ENCODE data around the gene USP47. TPM values are rescaled to one million over a fixed set of nuclear protein-coding genes. Genes with fewer than 3 reads are reported as not detected.
A peak's percentile ranks its signal among the peaks of the same experiment; 100 is the strongest.

The USP47 gene
- total and polyA plus RNA-seq, 9 of the 15 experiments (the other 6 are each of a cell fraction or from before 2014, with no cell fraction given): 13.1 to 63.6 (median 34.7) TPM

DNA sequence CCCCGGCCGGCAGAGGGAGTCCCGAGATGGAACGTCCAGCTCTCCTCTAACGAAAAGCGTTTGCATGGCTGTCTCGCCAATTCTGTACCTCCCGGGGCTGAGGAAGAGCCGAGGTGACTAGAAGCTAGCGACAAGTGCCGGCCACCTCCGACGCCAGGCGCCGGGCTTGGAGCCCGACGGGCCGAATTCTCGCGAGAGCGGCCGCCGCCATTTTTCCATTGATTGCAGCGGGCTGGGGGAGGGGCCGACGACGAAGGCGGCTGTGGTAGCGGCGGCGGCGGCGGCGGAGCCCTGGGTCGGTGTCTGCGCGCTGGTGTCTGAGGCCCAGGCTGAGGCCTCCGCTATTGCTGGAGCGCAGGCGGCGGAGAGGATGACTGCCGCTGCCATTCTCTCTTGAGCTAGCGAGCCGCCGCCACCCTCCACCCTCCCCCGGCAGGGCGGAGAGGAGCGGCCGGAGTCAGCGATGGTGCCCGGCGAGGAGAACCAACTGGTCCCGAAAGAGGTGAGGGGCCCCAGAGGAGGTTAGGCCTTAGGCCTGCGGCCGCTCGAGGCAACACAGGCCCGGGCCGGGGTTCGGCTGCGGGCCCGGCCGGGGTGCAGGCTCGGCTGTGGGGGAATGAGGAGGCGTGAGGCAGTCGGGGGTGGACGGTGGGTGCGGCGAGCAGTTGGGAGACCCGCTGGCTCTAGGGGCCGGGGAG, at the start of gene USP47 (continued):
- no peak for TF ChIP-seq ZNF77 (CRISPR knock-in tag; IDR thresholded peaks at IDR 0.05)
- peak; percentile 23; the same call in 1 of the 2 replicates for TF ChIP-seq ZNF282 (CRISPR knock-in tag; IDR thresholded peaks at IDR 0.05)
- no peak for TF ChIP-seq MYC (IDR thresholded peaks at IDR 0.05; ENCODE audit: low read depth, low read length)
- no peak for TF ChIP-seq MYC (CRISPR knock-in tag; IDR thresholded peaks at IDR 0.05; ENCODE audit: borderline replicate concordance, low read depth)
- TF ChIP-seq PRPF4 (IDR thresholded peaks at IDR 0.05; ENCODE audit: insufficient read depth, low read depth, low read length, poor library complexity, severe bottlenecking): peak; percentile 69
- no peak for TF ChIP-seq ETV1 (tag; conservative IDR thresholded peaks at IDR 0.05; ENCODE audit: low read depth)
- no peak for TF ChIP-seq ZC3H4 (CRISPR knock-in tag; IDR thresholded peaks at IDR 0.05; ENCODE audit: borderline replicate concordance)
- peak; percentile 53; the same call in 1 of the 2 replicates for TF ChIP-seq PML (IDR thresholded peaks at IDR 0.05; ENCODE audit: low read length)
- TF ChIP-seq SETDB1 (IDR thresholded peaks at IDR 0.05; ENCODE audit: low read length): no peak
- TF ChIP-seq, protein P1, sequence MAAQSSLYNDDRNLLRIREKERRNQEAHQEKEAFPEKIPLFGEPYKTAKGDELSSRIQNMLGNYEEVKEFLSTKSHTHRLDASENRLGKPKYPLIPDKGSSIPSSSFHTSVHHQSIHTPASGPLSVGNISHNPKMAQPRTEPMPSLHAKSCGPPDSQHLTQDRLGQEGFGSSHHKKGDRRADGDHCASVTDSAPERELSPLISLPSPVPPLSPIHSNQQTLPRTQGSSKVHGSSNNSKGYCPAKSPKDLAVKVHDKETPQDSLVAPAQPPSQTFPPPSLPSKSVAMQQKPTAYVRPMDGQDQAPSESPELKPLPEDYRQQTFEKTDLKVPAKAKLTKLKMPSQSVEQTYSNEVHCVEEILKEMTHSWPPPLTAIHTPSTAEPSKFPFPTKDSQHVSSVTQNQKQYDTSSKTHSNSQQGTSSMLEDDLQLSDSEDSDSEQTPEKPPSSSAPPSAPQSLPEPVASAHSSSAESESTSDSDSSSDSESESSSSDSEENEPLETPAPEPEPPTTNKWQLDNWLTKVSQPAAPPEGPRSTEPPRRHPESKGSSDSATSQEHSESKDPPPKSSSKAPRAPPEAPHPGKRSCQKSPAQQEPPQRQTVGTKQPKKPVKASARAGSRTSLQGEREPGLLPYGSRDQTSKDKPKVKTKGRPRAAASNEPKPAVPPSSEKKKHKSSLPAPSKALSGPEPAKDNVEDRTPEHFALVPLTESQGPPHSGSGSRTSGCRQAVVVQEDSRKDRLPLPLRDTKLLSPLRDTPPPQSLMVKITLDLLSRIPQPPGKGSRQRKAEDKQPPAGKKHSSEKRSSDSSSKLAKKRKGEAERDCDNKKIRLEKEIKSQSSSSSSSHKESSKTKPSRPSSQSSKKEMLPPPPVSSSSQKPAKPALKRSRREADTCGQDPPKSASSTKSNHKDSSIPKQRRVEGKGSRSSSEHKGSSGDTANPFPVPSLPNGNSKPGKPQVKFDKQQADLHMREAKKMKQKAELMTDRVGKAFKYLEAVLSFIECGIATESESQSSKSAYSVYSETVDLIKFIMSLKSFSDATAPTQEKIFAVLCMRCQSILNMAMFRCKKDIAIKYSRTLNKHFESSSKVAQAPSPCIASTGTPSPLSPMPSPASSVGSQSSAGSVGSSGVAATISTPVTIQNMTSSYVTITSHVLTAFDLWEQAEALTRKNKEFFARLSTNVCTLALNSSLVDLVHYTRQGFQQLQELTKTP (IDR thresholded peaks at IDR 0.05; ENCODE audit: low read depth in 1 of 2, partially characterized antibody in 2 of 2): no peak
- TF ChIP-seq, protein P2, sequence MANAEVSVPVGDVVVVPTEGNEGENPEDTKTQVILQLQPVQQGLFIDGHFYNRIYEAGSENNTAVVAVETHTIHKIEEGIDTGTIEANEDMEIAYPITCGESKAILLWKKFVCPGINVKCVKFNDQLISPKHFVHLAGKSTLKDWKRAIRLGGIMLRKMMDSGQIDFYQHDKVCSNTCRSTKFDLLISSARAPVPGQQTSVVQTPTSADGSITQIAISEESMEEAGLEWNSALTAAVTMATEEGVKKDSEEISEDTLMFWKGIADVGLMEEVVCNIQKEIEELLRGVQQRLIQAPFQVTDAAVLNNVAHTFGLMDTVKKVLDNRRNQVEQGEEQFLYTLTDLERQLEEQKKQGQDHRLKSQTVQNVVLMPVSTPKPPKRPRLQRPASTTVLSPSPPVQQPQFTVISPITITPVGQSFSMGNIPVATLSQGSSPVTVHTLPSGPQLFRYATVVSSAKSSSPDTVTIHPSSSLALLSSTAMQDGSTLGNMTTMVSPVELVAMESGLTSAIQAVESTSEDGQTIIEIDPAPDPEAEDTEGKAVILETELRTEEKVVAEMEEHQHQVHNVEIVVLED (CRISPR knock-in tag; IDR thresholded peaks at IDR 0.05): no peak
- TF ChIP-seq KLF16 (IDR thresholded peaks at IDR 0.05): no peak
- no peak for TF ChIP-seq HEY1 (CRISPR knock-in tag; IDR thresholded peaks at IDR 0.05; ENCODE audit: borderline replicate concordance)
- TF ChIP-seq, protein P3, sequence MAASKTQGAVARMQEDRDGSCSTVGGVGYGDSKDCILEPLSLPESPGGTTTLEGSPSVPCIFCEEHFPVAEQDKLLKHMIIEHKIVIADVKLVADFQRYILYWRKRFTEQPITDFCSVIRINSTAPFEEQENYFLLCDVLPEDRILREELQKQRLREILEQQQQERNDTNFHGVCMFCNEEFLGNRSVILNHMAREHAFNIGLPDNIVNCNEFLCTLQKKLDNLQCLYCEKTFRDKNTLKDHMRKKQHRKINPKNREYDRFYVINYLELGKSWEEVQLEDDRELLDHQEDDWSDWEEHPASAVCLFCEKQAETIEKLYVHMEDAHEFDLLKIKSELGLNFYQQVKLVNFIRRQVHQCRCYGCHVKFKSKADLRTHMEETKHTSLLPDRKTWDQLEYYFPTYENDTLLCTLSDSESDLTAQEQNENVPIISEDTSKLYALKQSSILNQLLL (CRISPR knock-in tag; IDR thresholded peaks at IDR 0.05; ENCODE audit: borderline replicate concordance): no peak
- TF ChIP-seq, protein P4, sequence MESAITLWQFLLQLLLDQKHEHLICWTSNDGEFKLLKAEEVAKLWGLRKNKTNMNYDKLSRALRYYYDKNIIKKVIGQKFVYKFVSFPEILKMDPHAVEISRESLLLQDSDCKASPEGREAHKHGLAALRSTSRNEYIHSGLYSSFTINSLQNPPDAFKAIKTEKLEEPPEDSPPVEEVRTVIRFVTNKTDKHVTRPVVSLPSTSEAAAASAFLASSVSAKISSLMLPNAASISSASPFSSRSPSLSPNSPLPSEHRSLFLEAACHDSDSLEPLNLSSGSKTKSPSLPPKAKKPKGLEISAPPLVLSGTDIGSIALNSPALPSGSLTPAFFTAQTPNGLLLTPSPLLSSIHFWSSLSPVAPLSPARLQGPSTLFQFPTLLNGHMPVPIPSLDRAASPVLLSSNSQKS (CRISPR knock-in tag; IDR thresholded peaks at IDR 0.05): no peak
- TF ChIP-seq, protein P5, sequence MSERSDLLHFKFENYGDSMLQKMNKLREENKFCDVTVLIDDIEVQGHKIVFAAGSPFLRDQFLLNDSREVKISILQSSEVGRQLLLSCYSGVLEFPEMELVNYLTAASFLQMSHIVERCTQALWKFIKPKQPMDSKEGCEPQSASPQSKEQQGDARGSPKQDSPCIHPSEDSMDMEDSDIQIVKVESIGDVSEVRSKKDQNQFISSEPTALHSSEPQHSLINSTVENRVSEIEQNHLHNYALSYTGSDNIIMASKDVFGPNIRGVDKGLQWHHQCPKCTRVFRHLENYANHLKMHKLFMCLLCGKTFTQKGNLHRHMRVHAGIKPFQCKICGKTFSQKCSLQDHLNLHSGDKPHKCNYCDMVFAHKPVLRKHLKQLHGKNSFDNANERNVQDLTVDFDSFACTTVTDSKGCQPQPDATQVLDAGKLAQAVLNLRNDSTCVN (CRISPR knock-in tag; IDR thresholded peaks at IDR 0.05): no peak
- TF ChIP-seq MTA3 (IDR thresholded peaks at IDR 0.05; ENCODE audit: borderline replicate concordance): peak; percentile 49
- no peak for TF ChIP-seq KAT2B (IDR thresholded peaks at IDR 0.05; ENCODE audit: low read depth, low read length)
